ENCODE data around the gene DCTN4. TPM values are rescaled to one million over a fixed set of nuclear protein-coding genes. Genes with fewer than 3 reads are reported as not detected.

DCTN4 gene
- polyA plus RNA-seq, 4 donors: 15.7 to 46.6 (median 19.9) TPM

GRCh38 chr5:150706776-150707390 lies 51.9 kb downstream of the DCTN4 start:
- no peaks in the 10 kb centered on the region for H3K9me3 ChIP-seq (ENCODE audit: control insufficient read depth in 2 of 2, insufficient read depth in 1 of 2, low read depth in 1 of 2, low read length in 1 of 2)
- DNase-seq (peak in 1 of 2 donors; percentile 29), FAIRE-seq (no peak)
- H3K4me3 ChIP-seq (ENCODE audit: low read depth in 1 of 3, low read length in 3 of 3): no peak overlapping the region
- H3K27me3 ChIP-seq (ENCODE audit: control insufficient read depth in 3 of 3, insufficient read depth in 3 of 3, low read length in 3 of 3): no peaks in the 10 kb centered on the region
- H3K4me1 ChIP-seq (ENCODE audit: control insufficient read depth in 3 of 3, insufficient read depth in 2 of 3, low read depth in 1 of 3, low read length in 2 of 3): peaks cover 0 to 9% (median 0%) of the 10 kb centered on the region in 3 donors
- peaks cover 7 to 11% (median 11%) of the 10 kb centered on the region in 3 donors for H3K36me3 ChIP-seq (ENCODE audit: control insufficient read depth in 3 of 3, insufficient read depth in 2 of 3, low read depth in 1 of 3, low read length in 3 of 3)
- peak overlapping the region in 1 of 3 donors; percentile 27 for H3K27ac ChIP-seq (ENCODE audit: low read depth in 1 of 3, low read length in 2 of 3)
- WGBS, 3 donors: 59 to 70% (median 64%) methylated on average over 4 of the region's 4 CpGs

GRCh38 chr5:150703762-150704161 lies 55.1 kb downstream of the DCTN4 start:
- H3K4me3 ChIP-seq (ENCODE audit: low read depth in 1 of 3, low read length in 3 of 3): no peak overlapping the region
- H3K9me3 ChIP-seq (ENCODE audit: control insufficient read depth in 2 of 2, insufficient read depth in 1 of 2, low read depth in 1 of 2, low read length in 1 of 2): no peaks in the 10 kb centered on the region
- 70 to 82% (median 76%) methylated on average over 3 of the region's 3 CpGs for WGBS, 3 donors
- peaks cover 0 to 18% (median 9%) of the 10 kb centered on the region in 3 donors for H3K4me1 ChIP-seq (ENCODE audit: control insufficient read depth in 3 of 3, insufficient read depth in 2 of 3, low read depth in 1 of 3, low read length in 2 of 3)
- H3K36me3 ChIP-seq (ENCODE audit: control insufficient read depth in 3 of 3, insufficient read depth in 2 of 3, low read depth in 1 of 3, low read length in 3 of 3): peaks cover 0 to 5% (median 2%) of the 10 kb centered on the region in 3 donors
- peak in 1 of 2 donors; percentile 3 for DNase-seq
- no peak overlapping the region for H3K27ac ChIP-seq (ENCODE audit: low read depth in 1 of 3, low read length in 2 of 3)
- H3K27me3 ChIP-seq (ENCODE audit: control insufficient read depth in 3 of 3, insufficient read depth in 3 of 3, low read length in 3 of 3): no peaks in the 10 kb centered on the region
- FAIRE-seq: no peak

- peaks cover 0 to 10% (median 9%) of the 10 kb centered on the region in 3 donors for H3K4me1 ChIP-seq (ENCODE audit: control insufficient read depth in 3 of 3, insufficient read depth in 2 of 3, low read depth in 1 of 3, low read length in 2 of 3)
- DNase-seq: peak; percentile 90 to 96
- H3K4me3 ChIP-seq (ENCODE audit: low read depth in 1 of 3, low read length in 3 of 3): peak within 1 kb of the TSS; percentile 81 to 92 (median 88)
- H3K27me3 ChIP-seq (ENCODE audit: control insufficient read depth in 3 of 3, insufficient read depth in 3 of 3, low read length in 3 of 3): no peaks in the 10 kb centered on the region
- FAIRE-seq: no peak
- peak within 1 kb of the TSS; percentile 57 to 99 (median 92) for H3K27ac ChIP-seq (ENCODE audit: low read depth in 1 of 3, low read length in 2 of 3)
- H3K36me3 ChIP-seq (ENCODE audit: control insufficient read depth in 3 of 3, insufficient read depth in 2 of 3, low read depth in 1 of 3, low read length in 3 of 3): peaks cover 10 to 17% (median 16%) of the 10 kb centered on the region in 3 donors
- WGBS, 3 donors: 0% methylated on average over 55 to 59 of the region's 59 CpGs
- H3K9me3 ChIP-seq (ENCODE audit: control insufficient read depth in 2 of 2, insufficient read depth in 1 of 2, low read depth in 1 of 2, low read length in 1 of 2): no peaks in the 10 kb centered on the region
Measured at GRCh38 chr5:150700594-150701377, 58.0 kb downstream of the DCTN4 start, which contains the start of gene RBM22. Gene RBM22, minus strand, starts transcription at chr5:150701062. Its CDS starts 77 bp downstream, at chr5:150700985.

- peaks cover 0 to 10% (median 9%) of the 10 kb centered on the region in 3 donors for H3K4me1 ChIP-seq (ENCODE audit: control insufficient read depth in 3 of 3, insufficient read depth in 2 of 3, low read depth in 1 of 3, low read length in 2 of 3)
- peaks cover 10 to 20% (median 19%) of the 10 kb centered on the region in 3 donors for H3K36me3 ChIP-seq (ENCODE audit: control insufficient read depth in 3 of 3, insufficient read depth in 2 of 3, low read depth in 1 of 3, low read length in 3 of 3)
- H3K9me3 ChIP-seq (ENCODE audit: control insufficient read depth in 2 of 2, insufficient read depth in 1 of 2, low read depth in 1 of 2, low read length in 1 of 2): no peaks in the 10 kb centered on the region
- FAIRE-seq: no peak
- 1 to 2% (median 2%) methylated on average over 15 of the region's 15 CpGs for WGBS, 3 donors
- peak overlapping the region; percentile 81 to 92 (median 88) for H3K4me3 ChIP-seq (ENCODE audit: low read depth in 1 of 3, low read length in 3 of 3)
- peak overlapping the region in 2 of 3 donors; percentile 92 to 99 for H3K27ac ChIP-seq (ENCODE audit: low read depth in 1 of 3, low read length in 2 of 3)
- no peaks in the 10 kb centered on the region for H3K27me3 ChIP-seq (ENCODE audit: control insufficient read depth in 3 of 3, insufficient read depth in 3 of 3, low read length in 3 of 3)
- DNase-seq: no peak
Measured at GRCh38 chr5:150700246-150700593, 58.6 kb downstream of the DCTN4 start.

DNA sequence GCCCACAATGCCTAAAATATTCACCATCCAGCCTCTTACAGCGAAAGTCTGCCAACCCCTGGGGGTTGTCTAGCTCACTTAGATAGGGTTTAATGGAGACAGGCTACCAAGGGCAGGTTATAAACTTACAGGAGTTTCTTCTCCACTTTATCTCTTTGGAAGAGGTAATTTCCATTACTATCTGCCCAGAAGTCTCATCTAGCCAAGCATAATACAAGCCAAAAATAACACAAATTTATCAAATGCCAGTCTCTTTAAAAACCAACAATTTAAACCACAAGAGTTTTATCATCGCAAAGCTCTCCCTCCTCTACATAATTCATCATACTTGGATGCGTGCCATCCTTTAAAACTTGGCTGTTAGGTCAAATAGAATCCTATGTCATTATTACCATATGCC lies 64.2 kb downstream of the DCTN4 start:
- Histone ChIP-seq H3K27me3 (ENCODE audit: control insufficient read depth in 3 of 3, insufficient read depth in 3 of 3, low read length in 3 of 3) (no peaks in the 10 kb centered on the region), H3K27ac (ENCODE audit: low read depth in 1 of 3, low read length in 2 of 3) (no peak overlapping the region), H3K4me3 (ENCODE audit: low read depth in 1 of 3, low read length in 3 of 3) (no peak overlapping the region), H3K36me3 (ENCODE audit: control insufficient read depth in 3 of 3, insufficient read depth in 2 of 3, low read depth in 1 of 3, low read length in 3 of 3) (peaks cover 37 to 55% (median 45%) of the 10 kb centered on the region in 3 donors), H3K4me1 (ENCODE audit: control insufficient read depth in 3 of 3, insufficient read depth in 2 of 3, low read depth in 1 of 3, low read length in 2 of 3) (peaks cover 0 to 5% (median 5%) of the 10 kb centered on the region in 3 donors), H3K9me3 (ENCODE audit: control insufficient read depth in 2 of 2, insufficient read depth in 1 of 2, low read depth in 1 of 2, low read length in 1 of 2) (no peaks in the 10 kb centered on the region)
- FAIRE-seq (no peak), DNase-seq (no peak)
- 87 to 96% (median 94%) methylated on average over 3 of the region's 3 CpGs for WGBS, 3 donors

GRCh38 chr5:150692276-150692675 lies 66.5 kb downstream of the DCTN4 start:
- Histone ChIP-seq H3K27ac (ENCODE audit: low read depth in 1 of 3, low read length in 2 of 3) (no peak overlapping the region), H3K36me3 (ENCODE audit: control insufficient read depth in 3 of 3, insufficient read depth in 2 of 3, low read depth in 1 of 3, low read length in 3 of 3) (peaks cover 32 to 48% (median 44%) of the 10 kb centered on the region in 3 donors), H3K27me3 (ENCODE audit: control insufficient read depth in 3 of 3, insufficient read depth in 3 of 3, low read length in 3 of 3) (no peaks in the 10 kb centered on the region), H3K4me1 (ENCODE audit: control insufficient read depth in 3 of 3, insufficient read depth in 2 of 3, low read depth in 1 of 3, low read length in 2 of 3) (no peaks in the 10 kb centered on the region), H3K4me3 (ENCODE audit: low read depth in 1 of 3, low read length in 3 of 3) (no peak overlapping the region), H3K9me3 (ENCODE audit: control insufficient read depth in 2 of 2, insufficient read depth in 1 of 2, low read depth in 1 of 2, low read length in 1 of 2) (no peaks in the 10 kb centered on the region)
- no peak for DNase-seq
- FAIRE-seq: no peak
- 85 to 92% (median 90%) methylated on average over 3 of the region's 3 CpGs for WGBS, 3 donors

DNA sequence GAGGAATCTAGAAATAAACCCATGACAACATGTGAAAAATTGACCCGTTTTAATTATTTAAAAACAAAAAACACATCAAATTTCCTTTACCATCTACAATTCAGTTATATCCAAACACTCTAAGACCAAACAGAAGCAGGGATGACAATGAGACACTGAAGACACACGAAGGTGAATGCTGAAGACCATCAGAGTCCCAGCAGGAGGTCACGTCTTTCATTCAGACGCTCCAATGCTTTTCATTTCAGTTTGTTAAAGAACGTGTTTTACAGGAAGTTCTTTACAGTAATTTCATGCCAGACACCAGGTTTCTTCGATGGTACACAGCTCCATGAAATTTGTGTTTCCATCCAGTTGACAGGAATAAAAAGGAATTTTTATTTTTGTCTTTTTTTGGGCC lies 68.1 kb downstream of the DCTN4 start:
- no peaks in the 10 kb centered on the region for H3K9me3 ChIP-seq (ENCODE audit: control insufficient read depth in 2 of 2, insufficient read depth in 1 of 2, low read depth in 1 of 2, low read length in 1 of 2)
- no peak overlapping the region for H3K27ac ChIP-seq (ENCODE audit: low read depth in 1 of 3, low read length in 2 of 3)
- no peak overlapping the region for H3K4me3 ChIP-seq (ENCODE audit: low read depth in 1 of 3, low read length in 3 of 3)
- H3K4me1 ChIP-seq (ENCODE audit: control insufficient read depth in 3 of 3, insufficient read depth in 2 of 3, low read depth in 1 of 3, low read length in 2 of 3): no peaks in the 10 kb centered on the region
- 79 to 82% (median 81%) methylated on average over 6 of the region's 6 CpGs for WGBS, 3 donors
- no peaks in the 10 kb centered on the region for H3K27me3 ChIP-seq (ENCODE audit: control insufficient read depth in 3 of 3, insufficient read depth in 3 of 3, low read length in 3 of 3)
- FAIRE-seq (no peak), DNase-seq (no peak)
- peaks cover 27 to 39% (median 35%) of the 10 kb centered on the region in 3 donors for H3K36me3 ChIP-seq (ENCODE audit: control insufficient read depth in 3 of 3, insufficient read depth in 2 of 3, low read depth in 1 of 3, low read length in 3 of 3)

GRCh38 chr5:150689120-150689519 lies 69.7 kb downstream of the DCTN4 start:
- FAIRE-seq: no peak
- 84 to 93% (median 90%) methylated on average over 1 of the region's 1 CpG for WGBS, 3 donors
- no peaks in the 10 kb centered on the region for H3K9me3 ChIP-seq (ENCODE audit: control insufficient read depth in 2 of 2, insufficient read depth in 1 of 2, low read depth in 1 of 2, low read length in 1 of 2)
- no peak for DNase-seq
- peaks cover 24 to 26% (median 26%) of the 10 kb centered on the region in 3 donors for H3K36me3 ChIP-seq (ENCODE audit: control insufficient read depth in 3 of 3, insufficient read depth in 2 of 3, low read depth in 1 of 3, low read length in 3 of 3)
- no peaks in the 10 kb centered on the region for H3K27me3 ChIP-seq (ENCODE audit: control insufficient read depth in 3 of 3, insufficient read depth in 3 of 3, low read length in 3 of 3)
- H3K27ac ChIP-seq (ENCODE audit: low read depth in 1 of 3, low read length in 2 of 3): no peak overlapping the region
- no peaks in the 10 kb centered on the region for H3K4me1 ChIP-seq (ENCODE audit: control insufficient read depth in 3 of 3, insufficient read depth in 2 of 3, low read depth in 1 of 3, low read length in 2 of 3)
- no peak overlapping the region for H3K4me3 ChIP-seq (ENCODE audit: low read depth in 1 of 3, low read length in 3 of 3)
